HFF-Myc (cell line): ENCODE results near the gene ZMAT1.

Experiments used
- DNase-seq: peaks from one replicate; pipeline ENCODE4 v3.0.0-alpha.2; 2011; ENCODE audit warnings: low read depth; ENCODE audit errors: extremely low read depth
- H3K4me3 ChIP-seq: replicated peaks from 2 replicates; pipeline ENCODE4 v1.5.1; 2011; ENCODE audit warnings: low read depth, mild to moderate bottlenecking, control low read depth, low read length
- TF ChIP-seq, protein P1 (sequence below): IDR thresholded peaks from 2 replicates; pipeline ENCODE4 v1.5.1; 2012; ENCODE audit warnings: mild to moderate bottlenecking, low read depth, low read length, control low read depth; ENCODE audit errors: missing control alignments

ZMAT1 gene

DNA sequence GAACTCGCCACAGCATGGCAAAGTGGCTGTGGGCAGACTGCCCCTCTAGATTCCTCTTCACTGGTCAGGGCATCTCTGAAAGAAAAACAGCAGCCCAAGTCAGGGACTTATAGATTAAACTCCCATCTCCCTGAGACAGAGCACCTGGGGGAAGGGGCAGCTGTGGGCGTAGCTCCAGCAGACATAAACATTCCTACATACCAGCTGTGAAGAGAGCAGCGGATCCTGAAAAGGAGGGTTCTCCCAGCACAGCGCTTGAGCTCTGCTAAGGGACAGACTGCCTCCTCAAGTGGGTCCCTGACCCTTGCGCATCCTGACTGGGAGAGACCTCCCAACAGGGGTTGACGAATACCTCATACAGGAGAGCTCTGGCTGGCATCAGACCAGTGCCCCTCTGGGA, 18.8 kb upstream of the ZMAT1 start:
- H3K4me3 ChIP-seq, result no peak overlapping the region
- TF ChIP-seq, protein P1, sequence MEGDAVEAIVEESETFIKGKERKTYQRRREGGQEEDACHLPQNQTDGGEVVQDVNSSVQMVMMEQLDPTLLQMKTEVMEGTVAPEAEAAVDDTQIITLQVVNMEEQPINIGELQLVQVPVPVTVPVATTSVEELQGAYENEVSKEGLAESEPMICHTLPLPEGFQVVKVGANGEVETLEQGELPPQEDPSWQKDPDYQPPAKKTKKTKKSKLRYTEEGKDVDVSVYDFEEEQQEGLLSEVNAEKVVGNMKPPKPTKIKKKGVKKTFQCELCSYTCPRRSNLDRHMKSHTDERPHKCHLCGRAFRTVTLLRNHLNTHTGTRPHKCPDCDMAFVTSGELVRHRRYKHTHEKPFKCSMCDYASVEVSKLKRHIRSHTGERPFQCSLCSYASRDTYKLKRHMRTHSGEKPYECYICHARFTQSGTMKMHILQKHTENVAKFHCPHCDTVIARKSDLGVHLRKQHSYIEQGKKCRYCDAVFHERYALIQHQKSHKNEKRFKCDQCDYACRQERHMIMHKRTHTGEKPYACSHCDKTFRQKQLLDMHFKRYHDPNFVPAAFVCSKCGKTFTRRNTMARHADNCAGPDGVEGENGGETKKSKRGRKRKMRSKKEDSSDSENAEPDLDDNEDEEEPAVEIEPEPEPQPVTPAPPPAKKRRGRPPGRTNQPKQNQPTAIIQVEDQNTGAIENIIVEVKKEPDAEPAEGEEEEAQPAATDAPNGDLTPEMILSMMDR, result no peak
- no peak for DNase-seq

DNA sequence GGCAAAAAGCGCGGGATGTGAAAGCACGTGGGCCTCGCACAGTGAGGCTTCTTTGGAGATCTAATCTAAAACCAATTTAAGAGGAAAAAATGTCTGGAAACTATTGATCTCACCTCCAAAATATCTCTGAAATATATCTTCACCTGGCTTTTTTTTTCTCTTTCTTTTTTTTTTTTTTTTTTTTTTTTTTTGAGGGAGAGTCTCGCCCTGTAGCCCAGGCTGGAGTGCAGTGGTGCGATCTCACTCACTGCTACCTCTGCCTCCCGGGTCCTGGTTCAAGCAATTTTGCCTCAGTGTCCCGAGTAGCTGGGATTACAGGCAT, 383 bp upstream of the ZMAT1 start:
- TF ChIP-seq, protein P1, result no peak
- no peak overlapping the region for H3K4me3 ChIP-seq
- DNase-seq, result no peak

DNA sequence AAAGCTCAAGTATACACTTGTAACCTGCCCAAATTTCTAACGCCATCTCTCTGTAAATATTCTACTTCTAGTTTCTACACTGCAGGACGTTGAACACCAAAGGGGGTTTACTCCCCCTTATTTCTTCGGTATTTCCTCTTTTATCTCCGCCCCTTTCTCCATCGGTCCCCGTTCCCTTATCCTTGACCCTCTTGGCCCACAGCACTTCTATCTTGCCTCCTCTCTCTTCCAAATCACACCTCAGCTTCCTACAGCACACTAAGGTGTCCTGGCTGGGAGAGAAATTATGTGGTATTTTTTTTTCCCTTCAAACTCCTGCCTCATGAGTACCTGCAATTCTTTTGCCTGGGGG, 715 bp downstream of the ZMAT1 start:
- TF ChIP-seq, protein P1, result no peak
- no peak for DNase-seq
- H3K4me3 ChIP-seq, result no peak overlapping the region

DNA sequence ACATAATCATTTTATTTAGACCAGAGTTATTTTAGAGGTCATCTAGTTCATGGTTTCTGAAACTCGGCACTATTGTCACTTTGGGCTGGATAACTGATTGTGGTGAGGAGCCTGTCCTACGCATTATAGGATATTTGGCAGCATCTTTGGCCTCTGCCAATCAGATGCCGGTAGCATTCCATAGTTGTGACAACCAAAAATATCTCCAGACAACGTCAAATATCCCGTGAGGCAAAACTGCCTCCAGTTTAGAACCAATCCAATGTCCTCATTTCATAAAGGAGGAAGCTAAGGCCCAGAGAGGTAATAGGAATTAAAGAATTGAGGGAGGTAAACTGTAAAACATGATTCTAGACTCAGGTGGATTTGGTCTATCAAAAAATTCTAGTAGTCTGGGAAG, 6.1 kb downstream of the ZMAT1 start:
- no peak for DNase-seq
- no peak overlapping the region for H3K4me3 ChIP-seq
- TF ChIP-seq, protein P1, result no peak

DNA sequence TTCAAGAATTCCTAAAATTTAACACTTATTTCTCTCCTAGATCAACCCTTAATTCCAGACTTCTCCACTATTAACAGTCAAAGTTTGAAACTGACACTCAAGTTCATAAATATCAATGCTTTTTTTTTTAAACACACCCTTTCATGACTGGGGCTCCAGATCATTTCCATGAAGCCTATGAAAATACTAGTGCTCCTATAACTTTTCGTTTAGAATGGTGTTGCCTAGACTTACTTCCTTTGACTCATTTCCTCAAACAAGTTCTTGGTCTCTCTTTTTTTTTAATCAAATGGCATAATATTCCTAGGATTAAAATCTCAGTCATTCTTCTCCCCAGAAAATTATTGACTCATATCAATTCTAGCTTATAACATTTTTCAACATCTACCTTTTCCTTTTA, 13.1 kb downstream of the ZMAT1 start:
- DNase-seq, result no peak
- TF ChIP-seq, protein P1, result no peak
- H3K4me3 ChIP-seq, result no peak overlapping the region

DNA sequence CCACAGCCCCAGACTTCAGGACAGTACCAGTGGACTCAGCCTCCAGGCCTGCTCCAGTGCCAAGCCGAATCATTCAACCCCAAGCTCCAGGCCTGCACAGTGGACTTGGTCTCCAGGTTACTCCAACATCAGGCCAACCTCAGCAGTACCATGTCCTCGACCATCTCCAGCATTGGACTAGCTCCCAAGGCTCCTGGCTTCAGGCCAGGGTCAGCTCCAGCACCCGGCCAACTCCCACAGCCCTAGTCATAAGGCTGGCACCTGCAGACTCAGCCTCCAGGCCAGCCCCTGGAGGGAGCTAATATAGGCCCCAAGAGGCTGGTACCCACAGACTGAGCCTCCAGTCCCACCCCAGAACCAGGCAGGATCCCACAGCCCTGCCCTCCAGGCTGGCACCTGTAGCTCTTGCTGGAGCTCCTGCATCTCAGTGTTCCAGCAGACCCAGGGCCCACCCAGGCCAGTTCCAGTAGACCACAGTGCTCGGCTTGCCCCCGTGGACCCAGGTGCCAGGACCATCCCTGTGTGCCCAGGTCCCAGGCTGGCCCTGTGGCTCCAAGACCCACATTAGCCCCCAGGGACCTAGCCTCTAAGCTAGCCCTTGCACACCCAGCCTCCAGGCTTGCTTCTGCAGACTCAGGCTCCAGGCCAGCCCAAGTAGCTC, 25.6 kb downstream of the ZMAT1 start:
- no peak for DNase-seq
- no peak overlapping the region for H3K4me3 ChIP-seq
- TF ChIP-seq, protein P1, result no peak

DNA sequence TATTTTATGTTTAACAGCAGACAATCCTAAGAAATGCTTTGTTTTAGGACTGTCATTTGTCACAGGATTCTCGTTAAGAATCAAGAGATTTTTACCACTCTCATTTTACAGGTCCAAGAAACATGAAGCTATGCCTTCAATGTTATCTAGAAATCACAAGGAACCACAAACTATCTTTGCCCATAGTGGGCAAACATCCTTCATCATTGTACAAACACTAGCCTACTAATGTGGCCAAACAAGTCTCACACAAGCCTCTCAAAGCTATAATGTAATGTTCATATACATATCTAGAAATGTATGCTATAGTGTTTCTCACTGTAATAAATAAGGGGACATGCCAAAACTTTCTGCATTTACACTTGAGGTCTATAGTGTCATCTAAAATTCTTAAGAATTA, 26.8 kb downstream of the ZMAT1 start:
- TF ChIP-seq, protein P1, result no peak
- DNase-seq, result no peak
- no peak overlapping the region for H3K4me3 ChIP-seq
